Heart left ventricle (tissue), 13 donors: ENCODE data around the gene CASK.

Experiments used
- CTCF ChIP-seq, 12 donors: fragments of 200-600 bp; sonication (generic) in 4 of 12; IDR thresholded peaks; one replicate each; pipeline versions ENCODE4 v1.5.0 to v1.8.0; 2018 to 2022; ENCODE audit warnings: antibody characterized with exemption in 12 of 12, mild to moderate bottlenecking in 5 of 12
- POLR2A ChIP-seq, 2 donors: fragments of 450-650 bp; IDR thresholded peaks; one replicate each; pipeline ENCODE4 v1.6.1; 2017; ENCODE audit warnings: antibody characterized with exemption in 2 of 2, mild to moderate bottlenecking in 2 of 2, moderate library complexity in 2 of 2
- donor health status: ischemic (EF 13 %, LVEDD 7.1; RV severe dilation, severe dysfunction).
- donor health status: DM: no; HTN: yes; CAD: no.
- donor health status: DM: no; HTN: no; CAD: no.
- donor health status: ischemic (EF 25% LVEDD 6.9; RV normal size, moderate dysfunction).
- donor health status: ischemic (EF 25% LVEDD 5.7; RV mildly dilated, moderate dysfunction).
- donor health status: ischemic (EF 35%, LVEDD 5.7; RV mildly dilated, moderate dysfunction).
- donor health status: nonischemic (EF 11% LVEDD 7.7; RV severe dilation, severe dysfunction).
- donor health status: DM: yes; HTN: yes; CAD: no.
- donor health status: PGD.
- donor health status: ischemic (EF 29% LVEDD 5.4; RV normal size, mild dysfunction).
- donor health status: nonischemic (EF 23%, LVEDD 6.1; RV moderate dilation, normal function).

GRCh38 chrX:41808047-41808446 is 115.3 kb downstream of the CASK start:
- TF ChIP-seq POLR2A (IDR thresholded peaks at IDR 0.05) = no peak
- TF ChIP-seq CTCF (IDR thresholded peaks at IDR 0.05) = no peak
